H9 (cell line): ENCODE measurements around the gene LTBP2. TPM values are rescaled to one million over a fixed set of nuclear protein-coding genes. Genes with fewer than 3 reads are reported as not detected.

ENCODE experiments used
- DNase-seq: peaks from one replicate; pipeline ENCODE4 v3.0.0-alpha.2; 2017
- H2AFZ ChIP-seq: one replicate; pipeline ENCODE4 v1.6.1; 2013; ENCODE audit warnings: mild to moderate bottlenecking, low read length, control low read depth, moderate library complexity
- H2AK5ac ChIP-seq: 2 replicates; pipeline ENCODE4 v1.6.1; 2013; ENCODE audit warnings: low read length, control low read depth, mixed read lengths; ENCODE audit not compliant: insufficient read length
- H2BK120ac ChIP-seq: one replicate; pipeline ENCODE4 v1.6.1; 2013; ENCODE audit warnings: low read depth, mild to moderate bottlenecking, low read length, control low read depth, inconsistent platforms; ENCODE audit not compliant: poor library complexity, severe bottlenecking
- H2BK12ac ChIP-seq: 2 replicates; pipeline ENCODE4 v1.6.1; 2013; ENCODE audit warnings: low read length, control low read depth, mixed read lengths, low read depth; ENCODE audit not compliant: insufficient read length
- H2BK15ac ChIP-seq: 2 replicates; pipeline ENCODE4 v1.6.1; 2013; ENCODE audit warnings: low read depth, low read length, control low read depth
- H2BK20ac ChIP-seq: one replicate; pipeline ENCODE4 v1.6.1; 2013; ENCODE audit warnings: low read depth, mild to moderate bottlenecking, low read length, control low read depth, inconsistent platforms; ENCODE audit not compliant: poor library complexity, severe bottlenecking
- H2BK5ac ChIP-seq: 2 replicates; pipeline ENCODE4 v1.6.1; 2013; ENCODE audit warnings: low read length, control low read depth, mixed read lengths; ENCODE audit not compliant: insufficient read length
- H3K14ac ChIP-seq: 2 replicates; pipeline ENCODE4 v1.6.1; 2013; ENCODE audit warnings: low read length, control low read depth; ENCODE audit not compliant: insufficient read depth
- H3K18ac ChIP-seq: 2 replicates; pipeline ENCODE4 v1.6.1; 2013; ENCODE audit warnings: low read depth, mild to moderate bottlenecking, mixed read lengths, low read length, control low read depth; ENCODE audit not compliant: insufficient read length
- H3K23ac ChIP-seq: 2 replicates; pipeline ENCODE4 v1.6.1; 2013; ENCODE audit warnings: low read length, control low read depth, mixed read lengths, low read depth; ENCODE audit not compliant: insufficient read length
- H3K23me2 ChIP-seq: 2 replicates; pipeline ENCODE4 v1.6.1; 2013; ENCODE audit warnings: low read depth, mild to moderate bottlenecking, mixed read lengths, low read length, control low read depth; ENCODE audit not compliant: insufficient read length, poor library complexity, severe bottlenecking
- H3K27ac ChIP-seq: 2 replicates; pipeline ENCODE4 v1.5.1; 2013; ENCODE audit warnings: low read length, control low read depth, mixed read lengths, low read depth; ENCODE audit not compliant: insufficient read length
- H3K27me3 ChIP-seq: 2 replicates; pipeline ENCODE4 v1.6.1; 2013; ENCODE audit warnings: low read length, control low read depth, inconsistent platforms; ENCODE audit not compliant: insufficient read depth
- H3K4ac ChIP-seq: 2 replicates; pipeline ENCODE4 v1.6.1; 2013; ENCODE audit warnings: low read depth, mild to moderate bottlenecking, control low read depth, inconsistent platforms, low read length, moderate library complexity
- H3K4me1 ChIP-seq: 2 replicates; pipeline ENCODE4 v1.6.1; 2013; ENCODE audit warnings: low read length, control low read depth, inconsistent platforms; ENCODE audit not compliant: insufficient read depth
- H3K4me2 ChIP-seq: 2 replicates; pipeline ENCODE4 v1.6.1; 2013; ENCODE audit warnings: low read length, control low read depth, mixed read lengths; ENCODE audit not compliant: insufficient read length, insufficient read depth
- H3K56ac ChIP-seq: 2 replicates; pipeline ENCODE4 v1.6.1; 2013; ENCODE audit warnings: low read depth, mild to moderate bottlenecking, mixed read lengths, low read length, control low read depth; ENCODE audit not compliant: insufficient read length
- H3K79me1 ChIP-seq: 2 replicates; pipeline ENCODE4 v1.6.1; 2013; ENCODE audit warnings: low read depth, mild to moderate bottlenecking, moderate library complexity, low read length, control low read depth, inconsistent platforms; ENCODE audit not compliant: insufficient read depth, poor library complexity, severe bottlenecking
- H3K79me2 ChIP-seq: 2 replicates; pipeline ENCODE4 v1.6.1; 2013; ENCODE audit warnings: low read length, control low read depth, inconsistent platforms; ENCODE audit not compliant: insufficient read depth
- H3K9ac ChIP-seq: 2 replicates; pipeline ENCODE4 v1.6.1; 2013; ENCODE audit warnings: low read length, control low read depth, mixed read lengths; ENCODE audit not compliant: insufficient read length; ENCODE audit errors: extremely low read depth
- H3K9me3 ChIP-seq: one replicate; pipeline ENCODE4 v1.6.1; 2013; ENCODE audit warnings: low read depth, low read length, inconsistent platforms; ENCODE audit not compliant: control insufficient read depth
- H3T11ph ChIP-seq: one replicate; pipeline ENCODE4 v1.6.1; 2013; ENCODE audit warnings: mild to moderate bottlenecking, low read length, control low read depth, inconsistent platforms
- H4K20me1 ChIP-seq: one replicate; pipeline ENCODE4 v1.6.1; 2013; ENCODE audit not compliant: control insufficient read depth, insufficient read length, insufficient read depth
- H4K5ac ChIP-seq: 2 replicates; pipeline ENCODE4 v1.6.1; 2013; ENCODE audit warnings: low read depth, mild to moderate bottlenecking, mixed read lengths, low read length, control low read depth; ENCODE audit not compliant: insufficient read length
- H4K8ac ChIP-seq: replicated peaks from 2 replicates; pipeline ENCODE4 v1.6.1; 2013; ENCODE audit warnings: low read length, control low read depth, mixed read lengths, low read depth; ENCODE audit not compliant: insufficient read length
- H4K91ac ChIP-seq: 2 replicates; pipeline ENCODE4 v1.6.1; 2013; ENCODE audit warnings: low read depth, mild to moderate bottlenecking, moderate library complexity, mixed read lengths, low read length, control low read depth; ENCODE audit not compliant: insufficient read length
- H3K27ac Mint-ChIP-seq, 3 experiments: 2 replicates in 2 of 3; 3 replicates in 1 of 3; pipeline ENCODE4 v1.8.0; 2020 to 2021; ENCODE audit warnings: mixed read lengths in 3 of 3, mild to moderate bottlenecking in 1 of 3, moderate library complexity in 1 of 3
- H3K27me3 Mint-ChIP-seq: 2 replicates; pipeline ENCODE4 v1.8.0; 2021; ENCODE audit warnings: low read depth, mild to moderate bottlenecking, moderate library complexity, mixed read lengths
- H3K36me3 Mint-ChIP-seq, 3 experiments: 2 replicates in 2 of 3; 3 replicates in 1 of 3; pipeline ENCODE4 v1.8.0; 2020 to 2021; ENCODE audit warnings: low read depth in 3 of 3, mixed read lengths in 3 of 3; ENCODE audit not compliant: insufficient read depth in 1 of 3
- H3K4me1 Mint-ChIP-seq, 2 experiments: 2 replicates each; pipeline ENCODE4 v1.8.0; 2020; ENCODE audit warnings: mixed read lengths in 2 of 2
- H3K4me3 Mint-ChIP-seq, 2 experiments: 2 replicates in 1 of 2; 3 replicates in 1 of 2; pipeline ENCODE4 v1.8.0; 2020 to 2021; ENCODE audit warnings: mild to moderate bottlenecking in 2 of 2, mixed read lengths in 2 of 2, moderate library complexity in 1 of 2
- H3K9me3 Mint-ChIP-seq, 2 experiments: 2 replicates in 1 of 2; 3 replicates in 1 of 2; pipeline ENCODE4 v1.8.0; 2020; ENCODE audit warnings: mild to moderate bottlenecking in 2 of 2, mixed read lengths in 2 of 2, moderate library complexity in 1 of 2
- CTCF ChIP-seq: fragments of 200-600 bp; sonication (generic); conservative IDR thresholded peaks from 3 replicates; pipeline ENCODE4 v1.8.0; 2021; ENCODE audit warnings: antibody characterized with exemption, mild to moderate bottlenecking
- WGBS: extraction: QIAGEN DNeasy Blood & Tissue Kit; methylation state at CpG from one replicate; pipeline ENCODE4 v1.1.7; 2013; ENCODE audit warnings: missing lambda C conversion rate, low lambda C conversion rate, mixed read lengths; ENCODE audit not compliant: insufficient read length; ENCODE audit errors: extremely low coverage; 5-methylcytosine and 5-hydroxymethylcytosine counted together
- total RNA-seq: library from RNA; stranded (reverse); gene quantifications from 2 replicates; pipeline ENCODE4 v1.2.1, GENCODE V29; 2021

The LTBP2 gene
- total RNA-seq, 1 experiment from 2014 or later: 0.77 TPM

DNA sequence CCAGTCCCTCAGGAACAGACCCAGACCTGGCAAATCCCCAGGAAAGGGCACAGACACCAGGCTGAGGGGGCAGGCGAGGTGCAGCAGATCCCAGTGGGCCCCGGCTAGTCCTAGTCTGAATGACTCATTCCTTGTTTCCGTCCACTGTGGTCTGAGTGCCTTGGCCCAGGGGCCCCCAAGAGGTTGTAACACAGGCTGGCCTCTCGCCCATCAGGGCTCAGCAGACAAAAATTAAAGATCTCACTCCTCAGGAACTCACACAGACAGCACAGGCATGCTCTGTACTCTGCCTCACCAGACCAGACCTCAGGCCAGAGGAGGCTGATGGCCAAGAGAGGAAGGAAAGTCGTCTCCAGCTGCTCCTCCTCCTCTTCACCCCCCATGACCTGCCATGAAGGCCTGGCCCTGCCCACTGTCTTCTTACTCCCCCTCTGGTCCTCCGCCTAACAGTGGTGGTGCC, 7.7 kb upstream of the LTBP2 start:
- no peak overlapping the region for H3K4ac ChIP-seq
- H2AFZ ChIP-seq: no peak overlapping the region
- no peaks in the 10 kb centered on the region for H3K23me2 ChIP-seq
- no peaks in the 10 kb centered on the region for H3K9me3 ChIP-seq
- Mint-ChIP-seq H3K27me3 (peaks cover 22% of the 10 kb centered on the region), H3K27ac (no peak overlapping the region), H3K4me3 (peak overlapping the region in 1 of 2 experiments; percentile 16; a peak in 1 of 5 replicates), H3K36me3 (no peaks in the 10 kb centered on the region; a peak in 2 of 7 replicates), H3K4me1 (peaks cover 25 to 38% of the 10 kb centered on the region in 2 experiments), H3K9me3 (no peaks in the 10 kb centered on the region)
- no peak overlapping the region for H3K14ac ChIP-seq
- H2BK5ac ChIP-seq: no peak overlapping the region
- H2AK5ac ChIP-seq: no peak overlapping the region
- no peak overlapping the region for H3T11ph ChIP-seq
- H3K79me2 ChIP-seq: no peaks in the 10 kb centered on the region
- H3K23ac ChIP-seq: no peak overlapping the region
- no CpG with 5 or more reads among the region's 6 CpGs for WGBS
- no peak for TF ChIP-seq CTCF
- no peak overlapping the region for H3K9ac ChIP-seq
- H3K79me1 ChIP-seq: no peaks in the 10 kb centered on the region
- no peak overlapping the region for H2BK20ac ChIP-seq
- no peak for DNase-seq
- no peak overlapping the region for H4K91ac ChIP-seq
- no peak overlapping the region for H3K18ac ChIP-seq
- no peak overlapping the region for H4K8ac ChIP-seq
- no peak overlapping the region for H2BK15ac ChIP-seq
- H3K27ac ChIP-seq: no peak overlapping the region
- H2BK12ac ChIP-seq: no peak overlapping the region
- no peak overlapping the region for H4K5ac ChIP-seq
- H2BK120ac ChIP-seq: no peak overlapping the region
- H3K4me1 ChIP-seq: peaks cover 5% of the 10 kb centered on the region; the same call in 1 of the 2 replicates
- H3K56ac ChIP-seq: no peak overlapping the region
- no peaks in the 10 kb centered on the region for H4K20me1 ChIP-seq
- no peaks in the 10 kb centered on the region for H3K27me3 ChIP-seq
- no peak overlapping the region for H3K4me2 ChIP-seq
